Nephron progenitor cell (in vitro differentiated cells): ENCODE results near the gene MRPS11.

Source experiments
- DNase-seq: peaks from one replicate; pipeline ENCODE4 v3.0.0; 2021
- H3K27ac Mint-ChIP-seq: 2 replicates; pipeline ENCODE4 v1.8.0; 2021; ENCODE audit warnings: mild to moderate bottlenecking, moderate library complexity, mixed read lengths
- H3K27me3 Mint-ChIP-seq: 2 replicates; pipeline ENCODE4 v1.8.0; 2021; ENCODE audit warnings: mild to moderate bottlenecking, low read depth, mixed read lengths; ENCODE audit not compliant: poor library complexity
- H3K36me3 Mint-ChIP-seq: 2 replicates; pipeline ENCODE4 v1.8.0; 2021; ENCODE audit warnings: low read depth, mixed read lengths
- H3K4me1 Mint-ChIP-seq: 2 replicates; pipeline ENCODE4 v1.8.0; 2021; ENCODE audit warnings: mixed read lengths
- H3K4me3 Mint-ChIP-seq: 2 replicates; pipeline ENCODE4 v1.8.0; 2021; ENCODE audit warnings: mild to moderate bottlenecking, moderate library complexity, mixed read lengths
- H3K9me3 Mint-ChIP-seq: 2 replicates; pipeline ENCODE4 v1.8.0; 2021; ENCODE audit warnings: mild to moderate bottlenecking, moderate library complexity, mixed read lengths
- TF ChIP-seq, protein P1 (sequence below): fragments of 200-600 bp; sonication (generic); IDR thresholded peaks from 2 replicates; pipeline ENCODE4 v1.5.0; 2021; ENCODE audit warnings: antibody characterized with exemption

MRPS11 gene

DNA sequence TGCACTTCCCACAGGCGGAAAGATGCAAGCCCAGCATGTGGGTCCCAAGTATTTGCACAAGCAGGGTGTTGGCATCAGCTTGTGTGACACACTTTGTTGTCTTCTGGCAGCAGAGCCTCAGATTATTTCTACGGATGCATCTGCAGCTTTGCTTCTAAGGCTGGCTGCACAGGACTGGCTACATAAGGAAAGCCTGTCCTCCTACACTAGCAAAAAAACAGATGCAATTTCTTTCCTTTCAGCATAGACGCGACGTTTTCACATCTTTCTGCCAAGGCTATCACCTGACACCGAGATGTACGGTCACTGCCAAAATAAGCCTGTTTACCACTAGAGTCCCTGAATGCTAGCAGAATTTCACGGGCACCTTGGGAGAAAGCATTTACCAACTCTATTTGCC is 13.5 kb downstream of the MRPS11 start:
- Mint-ChIP-seq H3K9me3 (no peaks in the 10 kb centered on the region), H3K36me3 (peaks cover 19% of the 10 kb centered on the region), H3K4me1 (peaks cover 8% of the 10 kb centered on the region), H3K4me3 (no peak overlapping the region), H3K27ac (no peak overlapping the region), H3K27me3 (peaks cover 16% of the 10 kb centered on the region)
- TF ChIP-seq, protein P1, sequence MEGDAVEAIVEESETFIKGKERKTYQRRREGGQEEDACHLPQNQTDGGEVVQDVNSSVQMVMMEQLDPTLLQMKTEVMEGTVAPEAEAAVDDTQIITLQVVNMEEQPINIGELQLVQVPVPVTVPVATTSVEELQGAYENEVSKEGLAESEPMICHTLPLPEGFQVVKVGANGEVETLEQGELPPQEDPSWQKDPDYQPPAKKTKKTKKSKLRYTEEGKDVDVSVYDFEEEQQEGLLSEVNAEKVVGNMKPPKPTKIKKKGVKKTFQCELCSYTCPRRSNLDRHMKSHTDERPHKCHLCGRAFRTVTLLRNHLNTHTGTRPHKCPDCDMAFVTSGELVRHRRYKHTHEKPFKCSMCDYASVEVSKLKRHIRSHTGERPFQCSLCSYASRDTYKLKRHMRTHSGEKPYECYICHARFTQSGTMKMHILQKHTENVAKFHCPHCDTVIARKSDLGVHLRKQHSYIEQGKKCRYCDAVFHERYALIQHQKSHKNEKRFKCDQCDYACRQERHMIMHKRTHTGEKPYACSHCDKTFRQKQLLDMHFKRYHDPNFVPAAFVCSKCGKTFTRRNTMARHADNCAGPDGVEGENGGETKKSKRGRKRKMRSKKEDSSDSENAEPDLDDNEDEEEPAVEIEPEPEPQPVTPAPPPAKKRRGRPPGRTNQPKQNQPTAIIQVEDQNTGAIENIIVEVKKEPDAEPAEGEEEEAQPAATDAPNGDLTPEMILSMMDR: no peak
- no peak for DNase-seq

DNA sequence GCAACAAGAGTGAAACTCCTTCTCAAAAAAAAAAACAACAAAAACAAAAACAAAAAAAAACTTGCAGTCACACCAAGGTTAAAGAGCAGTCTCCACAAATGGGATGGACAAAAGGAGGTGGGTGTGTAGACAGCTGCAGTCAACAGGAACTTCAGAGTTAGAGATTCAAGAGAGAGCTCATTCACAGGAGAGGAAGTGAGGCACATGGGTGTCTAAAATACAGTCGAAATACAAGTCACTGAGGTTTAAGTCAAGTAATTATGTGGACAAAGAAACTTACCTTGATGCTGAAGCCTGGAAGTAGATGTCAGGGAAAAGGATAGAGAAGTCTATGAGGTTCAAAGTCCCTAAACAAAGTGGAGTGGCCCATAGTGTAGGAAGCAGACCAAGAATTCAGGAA is 14.8 kb downstream of the MRPS11 start:
- TF ChIP-seq, protein P1: no peak
- Mint-ChIP-seq H3K27me3 (peaks cover 21% of the 10 kb centered on the region), H3K9me3 (no peaks in the 10 kb centered on the region), H3K36me3 (peaks cover 10% of the 10 kb centered on the region), H3K4me1 (peaks cover 8% of the 10 kb centered on the region), H3K4me3 (no peak overlapping the region), H3K27ac (no peak overlapping the region)
- DNase-seq: no peak

DNA sequence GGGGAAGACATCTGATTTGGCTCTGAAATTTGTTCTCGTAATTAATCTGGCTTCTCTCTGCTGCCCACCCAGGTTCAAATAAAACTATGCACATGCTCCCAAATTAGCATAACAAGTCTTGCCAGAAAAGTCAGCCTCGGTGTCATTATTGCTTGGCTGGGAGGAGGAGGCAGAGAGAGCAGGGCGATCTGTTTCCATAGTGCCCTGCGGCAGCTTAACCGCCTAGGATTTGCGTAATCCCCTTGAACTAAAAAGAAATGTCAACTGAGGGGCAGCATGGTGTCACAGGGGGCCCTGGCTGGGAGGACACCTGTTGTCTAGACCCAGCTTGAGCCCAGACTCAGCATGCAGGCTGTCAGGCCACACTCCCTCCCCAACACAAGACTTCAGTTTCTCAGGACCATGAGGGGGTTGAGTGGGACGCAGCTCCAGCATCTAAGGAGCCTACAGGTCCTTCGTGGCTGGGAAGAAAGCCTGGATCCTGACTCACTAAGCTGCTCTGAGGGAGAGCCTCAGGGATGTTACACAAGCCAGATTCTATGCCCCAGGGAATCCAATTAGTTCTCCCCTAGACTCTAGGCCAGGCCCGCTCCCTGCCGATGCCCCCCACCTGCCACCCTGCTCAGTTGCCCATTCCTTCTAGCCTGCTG is 17.3 kb downstream of the MRPS11 start:
- no peak for DNase-seq
- H3K27me3 Mint-ChIP-seq: peaks cover 28% of the 10 kb centered on the region

DNA sequence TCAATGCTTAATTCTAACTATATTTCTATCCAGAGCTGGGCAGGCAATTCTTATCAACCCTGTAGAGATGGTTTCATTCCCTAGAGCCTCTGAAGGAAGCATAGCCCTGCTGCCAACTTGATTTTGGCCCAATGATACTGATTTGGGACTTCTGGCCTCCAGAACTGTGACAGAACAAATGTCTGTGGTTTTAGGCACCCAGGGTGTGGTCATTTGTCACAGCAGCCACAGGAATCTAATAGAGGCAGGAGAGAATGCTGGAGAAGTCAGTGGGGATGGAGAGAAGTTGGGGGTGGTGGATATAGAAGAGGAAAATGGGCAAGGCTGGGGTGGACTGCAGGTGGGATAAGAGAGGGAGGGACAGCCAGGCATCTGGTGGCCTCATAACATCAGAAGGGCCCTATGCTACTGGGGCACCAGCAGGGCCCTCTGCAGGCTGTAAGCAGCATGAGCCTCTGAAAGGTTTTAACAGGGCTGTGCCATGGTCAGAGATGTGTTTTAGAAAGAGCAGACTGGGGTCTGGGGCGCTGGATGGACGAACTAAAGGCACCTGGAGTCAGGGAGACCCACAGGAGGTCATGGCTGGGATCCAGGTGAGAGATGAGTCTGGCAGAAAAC is 19.8 kb downstream of the MRPS11 start:
- no peak overlapping the region for H3K27ac Mint-ChIP-seq

More for the DNA sequence above, 17.3 kb downstream of the MRPS11 start:
- no peaks in the 10 kb centered on the region for H3K9me3 Mint-ChIP-seq
- H3K4me3 Mint-ChIP-seq: no peak overlapping the region
- H3K4me1 Mint-ChIP-seq: peaks cover 8% of the 10 kb centered on the region
- H3K36me3 Mint-ChIP-seq: peaks cover 6% of the 10 kb centered on the region
- no peak overlapping the region for H3K27ac Mint-ChIP-seq
- TF ChIP-seq, protein P1: no peak

DNA sequence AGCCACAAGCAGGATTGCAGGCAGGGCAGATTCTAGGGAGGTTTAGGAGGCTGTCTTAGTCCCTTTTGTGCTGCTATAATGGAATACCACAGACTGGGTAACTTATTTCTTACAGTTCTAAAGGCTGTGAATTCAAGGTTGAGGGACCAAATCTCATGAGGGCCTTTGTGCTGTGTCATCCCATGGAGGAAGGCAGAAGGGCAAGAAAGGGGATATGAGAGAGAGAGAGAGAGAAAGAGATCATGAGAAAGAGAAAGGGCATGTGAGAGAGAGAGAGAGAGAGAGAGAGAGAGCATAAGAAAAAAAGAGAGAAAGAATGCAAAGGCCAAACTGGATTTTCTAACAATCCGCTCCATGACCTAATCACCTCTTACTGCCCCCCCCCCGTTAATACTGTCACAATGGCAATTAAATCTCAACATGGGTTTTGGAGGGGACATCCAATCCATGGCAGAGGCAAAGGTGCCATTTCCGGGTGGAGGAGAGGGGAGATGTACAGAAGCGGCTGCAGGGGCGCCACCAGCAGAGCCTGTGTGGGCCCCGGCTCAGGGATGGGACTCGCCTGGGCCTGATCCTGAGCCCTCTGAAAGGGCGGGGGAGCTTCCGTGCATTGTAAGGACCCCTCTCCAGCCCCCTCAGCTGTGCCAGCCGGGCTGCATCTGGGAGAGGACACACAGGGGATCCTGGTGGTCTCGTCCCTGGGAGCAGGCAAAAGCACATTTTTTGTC is 20.5 kb downstream of the MRPS11 start:
- no peak for DNase-seq
- no peak overlapping the region for H3K4me3 Mint-ChIP-seq
- H3K27me3 Mint-ChIP-seq: peaks cover 25% of the 10 kb centered on the region
- no peaks in the 10 kb centered on the region for H3K36me3 Mint-ChIP-seq
- TF ChIP-seq, protein P1: no peak
- H3K9me3 Mint-ChIP-seq: no peaks in the 10 kb centered on the region
- H3K4me1 Mint-ChIP-seq: no peaks in the 10 kb centered on the region
- H3K27ac Mint-ChIP-seq: no peak overlapping the region

More for the DNA sequence above, 19.8 kb downstream of the MRPS11 start:
- Mint-ChIP-seq H3K36me3 (no peaks in the 10 kb centered on the region), H3K4me1 (no peaks in the 10 kb centered on the region), H3K9me3 (no peaks in the 10 kb centered on the region), H3K27me3 (peaks cover 28% of the 10 kb centered on the region), H3K4me3 (no peak overlapping the region)
- TF ChIP-seq, protein P1: no peak
- DNase-seq: no peak
